Immature natural killer cell (primary cell): ENCODE results near the gene LSAMP. TPM values are rescaled to one million over a fixed set of nuclear protein-coding genes. Genes with fewer than 3 reads are reported as not detected.
"Not testable (repeated sequence)": the region's sequence is repeated elsewhere in the genome, so short reads cannot be mapped to it uniquely, and the experiment has no call there.

Source experiments
- DNase-seq, 3 donors: peaks; one replicate each; pipeline ENCODE4 v3.0.0; 2022; ENCODE audit warnings: mixed read lengths in 1 of 3
- H3K27ac Mint-ChIP-seq, 6 donors: one replicate each; pipeline ENCODE4 v1.8.0; 2020; ENCODE audit warnings: mixed read lengths in 6 of 6, mild to moderate bottlenecking in 5 of 6, inconsistent platforms in 4 of 6, moderate library complexity in 3 of 6
- H3K27me3 Mint-ChIP-seq, 3 donors: one replicate each; pipeline ENCODE4 v1.8.0; 2020 to 2021; ENCODE audit warnings: low read depth in 3 of 3, mild to moderate bottlenecking in 3 of 3, mixed read lengths in 3 of 3, moderate library complexity in 3 of 3, inconsistent platforms in 1 of 3
- H3K36me3 Mint-ChIP-seq, 3 donors: one replicate each; pipeline ENCODE4 v1.8.0; 2020; ENCODE audit warnings: mixed read lengths in 3 of 3, inconsistent platforms in 2 of 3, mild to moderate bottlenecking in 2 of 3
- H3K4me1 Mint-ChIP-seq, 2 donors: one replicate each; pipeline ENCODE4 v1.8.0; 2020; ENCODE audit warnings: inconsistent platforms in 2 of 2, mild to moderate bottlenecking in 2 of 2, mixed read lengths in 2 of 2, moderate library complexity in 1 of 2
- H3K4me3 Mint-ChIP-seq, 5 donors: one replicate each; pipeline ENCODE4 v1.8.0; 2020; ENCODE audit warnings: mild to moderate bottlenecking in 5 of 5, mixed read lengths in 5 of 5, inconsistent platforms in 3 of 5, moderate library complexity in 3 of 5
- H3K9me3 Mint-ChIP-seq, 6 donors: one replicate each; pipeline ENCODE4 v1.8.0; 2020; ENCODE audit warnings: mild to moderate bottlenecking in 6 of 6, mixed read lengths in 6 of 6, inconsistent platforms in 4 of 6, moderate library complexity in 3 of 6
- polyA plus RNA-seq, 3 donors: library from polyadenylated mRNA; unstranded; fragments of 300-500 nt; fragmentation: Illumina TruSeq; gene quantifications; one replicate each; pipeline ENCODE4 v1.2.3, GENCODE V29; 2021

Gene LSAMP
- polyA plus RNA-seq, 3 donors from 2014 or later = not detected

DNA sequence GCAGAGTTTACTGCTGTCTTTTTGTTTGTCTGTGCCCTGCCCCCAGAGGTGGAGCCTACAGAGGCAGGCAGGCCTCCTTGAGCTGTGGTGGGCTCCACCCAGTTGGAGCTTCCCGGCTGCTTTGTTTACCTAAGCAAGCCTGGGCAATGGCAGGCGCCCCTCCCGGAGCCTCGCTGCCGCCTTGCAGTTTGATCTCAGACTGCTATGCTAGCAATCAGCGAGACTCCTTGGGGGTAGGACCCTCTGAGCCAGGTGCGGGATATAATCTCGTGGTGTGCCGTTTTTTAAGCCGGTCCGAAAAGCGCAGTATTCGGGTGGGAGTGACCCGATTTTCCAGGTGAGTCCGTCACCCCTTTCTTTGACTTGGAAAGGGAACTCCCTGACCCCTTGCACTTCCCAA, 236.5 kb downstream of the LSAMP start:
- not testable (repeated sequence) for H3K27ac Mint-ChIP-seq, H3K27me3 Mint-ChIP-seq, H3K36me3 Mint-ChIP-seq, DNase-seq, H3K4me1 Mint-ChIP-seq, H3K4me3 Mint-ChIP-seq
- H3K9me3 Mint-ChIP-seq = peaks cover 12 to 19% (median 13%) of the 10 kb centered on the region in 6 donors

DNA sequence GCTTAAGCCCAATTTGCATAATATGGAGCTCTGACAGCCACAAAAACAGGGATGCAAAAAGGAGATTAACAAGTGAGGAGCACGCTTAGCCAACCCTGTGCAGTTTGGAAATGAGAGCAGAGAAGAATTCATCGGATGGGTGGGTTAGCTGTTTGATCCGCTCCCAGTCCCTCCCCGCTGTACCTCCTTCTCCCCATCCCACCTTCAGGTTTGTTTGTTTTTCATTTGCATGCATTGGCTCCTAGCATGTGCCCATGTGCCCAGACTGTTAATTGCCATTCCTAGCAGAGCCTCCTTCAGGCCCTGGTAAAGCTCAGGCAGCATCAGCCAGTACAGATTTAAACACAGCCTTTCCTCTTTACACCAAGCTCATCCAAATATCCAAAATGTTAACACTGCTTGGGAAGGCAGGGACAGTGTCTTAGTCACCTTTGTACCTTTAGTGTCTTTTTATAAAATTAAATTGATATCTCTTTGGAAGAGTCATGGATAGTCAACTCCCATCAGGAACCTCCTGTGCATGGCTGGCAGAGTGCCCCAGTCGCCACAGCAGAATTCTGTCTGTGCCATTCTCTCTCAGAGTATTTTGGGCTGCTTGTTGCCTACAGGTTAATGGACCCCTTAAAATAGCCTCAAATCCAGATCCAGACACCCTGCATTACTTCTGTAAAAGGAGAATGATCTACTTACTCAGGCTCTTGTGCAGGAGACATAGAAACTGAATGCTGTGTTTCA, 244.2 kb downstream of the LSAMP start:
- H3K4me3 Mint-ChIP-seq = no peak overlapping the region
- no peaks in the 10 kb centered on the region for H3K4me1 Mint-ChIP-seq
- H3K27ac Mint-ChIP-seq = no peak overlapping the region
- no peaks in the 10 kb centered on the region for H3K36me3 Mint-ChIP-seq
- no peaks in the 10 kb centered on the region for H3K27me3 Mint-ChIP-seq
- peaks cover 3 to 25% (median 10%) of the 10 kb centered on the region in 6 donors for H3K9me3 Mint-ChIP-seq
- no peak for DNase-seq

DNA sequence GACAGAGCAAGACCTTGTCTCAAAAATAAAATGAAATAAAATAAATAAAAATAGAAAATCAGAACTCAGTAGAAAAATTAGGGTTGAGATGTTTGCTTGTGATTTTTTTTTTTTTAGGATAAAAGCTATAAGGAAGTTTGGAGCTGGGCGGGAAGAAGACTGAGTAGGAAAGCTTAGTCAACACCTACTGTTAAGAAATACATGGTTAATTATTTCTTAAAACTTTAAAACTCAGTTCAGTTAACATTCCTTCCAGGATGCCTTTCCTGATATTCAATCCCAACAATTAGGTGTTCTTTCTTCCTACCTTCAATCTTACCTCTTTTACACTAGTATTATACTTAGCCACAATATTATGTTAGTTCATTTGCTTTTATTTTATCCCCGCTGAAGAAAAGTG, 246.2 kb downstream of the LSAMP start:
- Mint-ChIP-seq H3K4me1 (no peaks in the 10 kb centered on the region), H3K27me3 (peaks cover 0 to 2% (median 0%) of the 10 kb centered on the region in 3 donors), H3K27ac (no peak overlapping the region), H3K9me3 (peaks cover 4 to 30% (median 10%) of the 10 kb centered on the region in 6 donors), H3K36me3 (no peaks in the 10 kb centered on the region), H3K4me3 (no peak overlapping the region)
- no peak for DNase-seq

DNA sequence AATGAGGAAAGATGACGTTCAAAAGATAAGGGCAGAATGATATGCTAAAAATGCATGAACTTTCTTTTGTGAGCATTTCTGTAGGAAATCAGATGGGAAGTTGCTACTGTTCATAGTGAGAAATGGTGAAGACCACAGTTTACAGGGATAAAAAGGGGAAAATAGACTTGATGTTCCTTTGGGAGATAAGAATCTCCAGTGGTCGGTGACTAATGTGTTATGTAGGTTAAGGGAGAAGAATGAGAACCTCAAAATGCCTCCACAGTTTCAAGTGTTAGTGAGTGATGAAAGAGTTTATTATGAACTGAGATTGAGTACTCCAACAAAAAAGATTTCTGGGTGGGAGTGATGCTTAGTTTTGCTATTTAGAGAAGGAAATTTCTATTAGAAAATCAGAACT, 247.2 kb downstream of the LSAMP start:
- peaks cover 5 to 31% (median 10%) of the 10 kb centered on the region in 6 donors for H3K9me3 Mint-ChIP-seq
- H3K27me3 Mint-ChIP-seq = peaks cover 0 to 2% (median 0%) of the 10 kb centered on the region in 3 donors
- H3K27ac Mint-ChIP-seq = no peak overlapping the region
- DNase-seq = no peak
- no peaks in the 10 kb centered on the region for H3K4me1 Mint-ChIP-seq
- no peak overlapping the region for H3K4me3 Mint-ChIP-seq
- no peaks in the 10 kb centered on the region for H3K36me3 Mint-ChIP-seq

DNA sequence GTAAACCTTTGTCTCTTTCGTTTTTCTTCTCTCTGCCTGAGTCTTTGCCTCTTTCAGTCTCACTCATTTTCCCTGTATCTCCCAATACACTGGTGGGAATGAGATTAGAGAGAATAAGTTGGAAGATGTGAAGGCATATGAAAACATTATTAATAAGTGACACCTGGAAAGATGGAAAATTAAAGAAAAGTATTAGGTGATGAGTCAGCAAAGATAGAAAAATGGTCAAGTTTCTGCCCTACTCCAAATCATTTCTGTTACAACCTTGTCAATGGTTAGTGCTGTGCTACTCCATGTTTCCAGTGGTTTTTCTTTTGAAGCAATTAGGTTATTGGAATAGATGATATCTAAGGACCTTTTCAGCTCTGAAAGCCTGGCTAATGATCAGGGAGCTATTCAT, 252.8 kb downstream of the LSAMP start:
- H3K27ac Mint-ChIP-seq = no peak overlapping the region
- H3K27me3 Mint-ChIP-seq = peaks cover 0 to 2% (median 0%) of the 10 kb centered on the region in 3 donors
- H3K36me3 Mint-ChIP-seq = no peaks in the 10 kb centered on the region
- H3K9me3 Mint-ChIP-seq = peaks cover 4 to 34% (median 12%) of the 10 kb centered on the region in 6 donors
- H3K4me3 Mint-ChIP-seq = no peak overlapping the region
- no peaks in the 10 kb centered on the region for H3K4me1 Mint-ChIP-seq
- DNase-seq = no peak

DNA sequence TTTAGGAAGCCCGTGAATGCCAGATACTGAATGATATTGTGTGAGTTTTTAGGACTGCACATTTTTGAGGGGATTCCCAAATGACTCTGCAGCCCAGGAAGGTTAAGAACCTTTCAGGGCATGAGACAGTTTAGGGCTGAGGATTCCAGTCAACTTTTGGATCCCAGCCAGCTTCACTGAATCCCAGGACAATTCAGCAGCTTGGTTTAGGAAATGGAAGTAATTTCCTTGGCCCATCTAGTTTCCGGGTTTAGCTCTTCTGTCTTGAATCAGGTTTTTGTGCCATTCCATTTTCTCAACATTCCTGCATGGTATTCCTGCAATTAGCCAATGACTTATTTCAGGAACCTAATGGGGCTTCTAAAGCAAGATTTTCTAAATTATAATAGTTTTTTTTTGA, 253.9 kb downstream of the LSAMP start:
- Mint-ChIP-seq H3K27ac (no peak overlapping the region), H3K36me3 (no peaks in the 10 kb centered on the region), H3K4me1 (no peaks in the 10 kb centered on the region), H3K9me3 (peaks cover 4 to 36% (median 10%) of the 10 kb centered on the region in 6 donors), H3K27me3 (peaks cover 0 to 2% (median 0%) of the 10 kb centered on the region in 3 donors), H3K4me3 (no peak overlapping the region)
- no peak for DNase-seq

DNA sequence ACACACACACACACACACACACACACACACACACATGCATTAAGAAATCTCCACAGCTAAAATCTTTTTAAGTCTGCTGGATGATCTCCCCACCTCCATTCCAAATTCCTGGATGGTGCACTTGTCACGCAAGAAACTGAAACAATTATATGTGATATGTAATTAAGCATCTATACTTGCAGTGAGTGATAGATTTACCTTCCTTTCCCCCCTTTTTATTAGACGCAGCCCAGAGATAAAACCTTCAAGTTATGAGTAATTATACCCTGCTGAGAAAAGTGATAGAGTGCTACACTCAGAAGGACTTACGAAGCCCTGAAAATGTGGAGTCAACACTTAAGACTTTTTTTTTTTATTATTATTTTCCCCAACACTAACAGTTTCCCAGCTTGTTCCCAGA, 255.2 kb downstream of the LSAMP start:
- Mint-ChIP-seq H3K9me3 (peaks cover 6 to 38% (median 11%) of the 10 kb centered on the region in 6 donors), H3K27ac (no peak overlapping the region)

DNA sequence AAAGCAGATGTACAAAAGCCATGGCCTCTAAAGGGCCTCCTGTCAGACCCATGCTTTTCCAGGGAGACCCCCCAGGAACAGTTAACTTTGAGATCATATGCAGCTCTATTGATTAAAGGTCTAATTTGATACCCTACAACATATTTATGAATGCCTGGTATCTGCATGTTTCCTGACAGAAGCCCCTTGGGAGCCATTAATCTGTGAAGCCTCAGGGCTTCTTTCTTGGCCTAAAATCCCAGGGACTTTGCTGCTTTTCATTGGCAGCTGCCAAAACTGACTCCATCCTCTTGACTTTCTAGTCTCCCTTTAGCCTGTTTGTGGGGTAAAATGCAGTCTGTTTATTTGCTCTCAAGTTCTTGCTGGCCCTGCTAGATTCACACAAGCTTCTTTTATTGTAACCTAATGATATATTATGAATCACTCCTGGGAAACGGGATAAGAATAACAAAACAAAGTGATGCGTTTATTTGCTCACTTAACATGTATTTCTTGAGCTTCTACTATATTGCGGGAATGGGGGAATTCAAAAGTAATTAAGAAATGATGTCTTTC, 257.0 kb downstream of the LSAMP start:
- peaks cover 8 to 39% (median 13%) of the 10 kb centered on the region in 6 donors for H3K9me3 Mint-ChIP-seq
- H3K27me3 Mint-ChIP-seq = peaks cover 0 to 7% (median 0%) of the 10 kb centered on the region in 3 donors
- no peaks in the 10 kb centered on the region for H3K36me3 Mint-ChIP-seq
- DNase-seq = no peak
- H3K27ac Mint-ChIP-seq = no peak overlapping the region
- H3K4me3 Mint-ChIP-seq = no peak overlapping the region
- H3K4me1 Mint-ChIP-seq = no peaks in the 10 kb centered on the region

More for the DNA sequence above, 255.2 kb downstream of the LSAMP start:
- Mint-ChIP-seq H3K36me3 (no peaks in the 10 kb centered on the region), H3K4me3 (no peak overlapping the region), H3K4me1 (no peaks in the 10 kb centered on the region), H3K27me3 (peaks cover 0 to 1% (median 0%) of the 10 kb centered on the region in 3 donors)
- DNase-seq = no peak

DNA sequence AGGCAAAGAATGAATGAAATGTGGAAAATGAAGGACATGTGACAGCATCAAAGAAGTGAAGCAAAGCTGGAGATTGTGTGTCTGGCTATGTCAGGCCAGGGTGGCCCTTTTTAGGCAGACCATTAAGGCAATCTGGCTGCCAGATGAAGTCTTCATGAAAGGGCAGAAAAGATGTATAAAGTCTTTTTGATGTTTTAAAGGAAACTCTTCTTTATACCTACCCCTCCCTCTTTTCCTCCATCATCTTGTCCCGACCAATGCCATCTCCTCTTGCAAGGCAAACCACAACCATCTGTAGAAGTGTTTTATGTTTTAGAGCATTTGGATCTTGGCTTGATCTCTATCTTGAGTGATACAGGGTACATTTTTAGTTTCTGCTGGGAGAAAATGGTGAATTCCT, 259.2 kb downstream of the LSAMP start:
- peaks cover 8 to 31% (median 13%) of the 10 kb centered on the region in 6 donors for H3K9me3 Mint-ChIP-seq
- H3K27ac Mint-ChIP-seq = no peak overlapping the region
- no peaks in the 10 kb centered on the region for H3K4me1 Mint-ChIP-seq
- H3K27me3 Mint-ChIP-seq = peaks cover 0 to 7% (median 0%) of the 10 kb centered on the region in 3 donors
- no peak overlapping the region for H3K4me3 Mint-ChIP-seq
- no peak for DNase-seq
- no peaks in the 10 kb centered on the region for H3K36me3 Mint-ChIP-seq

DNA sequence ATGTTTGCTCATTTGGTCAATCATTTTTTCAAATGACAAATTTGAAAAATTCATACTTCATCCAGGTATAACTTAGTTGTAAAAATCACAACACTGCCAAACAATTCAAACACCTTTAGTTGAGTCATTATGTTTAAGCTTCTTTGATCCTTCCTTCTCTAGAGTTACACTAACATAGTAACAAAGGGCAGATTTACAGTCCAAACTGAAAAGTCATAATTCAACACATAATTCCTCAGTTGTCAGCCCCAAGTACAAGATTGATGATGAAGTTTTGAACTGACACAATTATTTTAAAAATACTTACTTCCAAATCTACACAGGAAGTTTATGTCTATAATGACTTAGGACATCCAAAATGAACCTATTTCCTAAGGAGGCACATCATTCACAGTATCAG, 264.1 kb downstream of the LSAMP start:
- peaks cover 0 to 9% (median 0%) of the 10 kb centered on the region in 3 donors for H3K27me3 Mint-ChIP-seq
- no peak overlapping the region for H3K27ac Mint-ChIP-seq
- no peaks in the 10 kb centered on the region for H3K4me1 Mint-ChIP-seq
- peaks cover 2 to 15% (median 11%) of the 10 kb centered on the region in 6 donors for H3K9me3 Mint-ChIP-seq
- no peak overlapping the region for H3K4me3 Mint-ChIP-seq
- H3K36me3 Mint-ChIP-seq = no peaks in the 10 kb centered on the region
- no peak for DNase-seq

DNA sequence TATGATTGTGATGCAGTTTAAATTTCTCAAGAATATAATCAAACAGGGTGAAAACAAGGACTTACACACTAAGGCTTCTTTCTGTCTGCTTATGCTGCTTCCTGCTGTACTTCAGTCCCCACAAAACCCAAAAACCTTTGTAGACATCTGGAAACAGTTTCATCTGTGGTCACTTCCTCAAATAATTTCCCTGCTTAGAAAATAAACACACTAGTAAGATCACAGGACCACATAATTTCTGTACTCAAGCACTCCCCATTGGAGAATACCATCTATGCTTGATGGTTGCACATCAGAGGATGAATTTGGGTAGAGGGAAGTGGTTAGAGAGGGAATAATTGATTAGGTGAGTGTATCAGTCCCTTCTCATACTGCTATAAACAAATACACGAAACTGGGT, 266.2 kb downstream of the LSAMP start:
- Mint-ChIP-seq H3K36me3 (no peaks in the 10 kb centered on the region), H3K27ac (no peak overlapping the region), H3K27me3 (peaks cover 0 to 4% (median 0%) of the 10 kb centered on the region in 3 donors), H3K9me3 (peaks cover 0 to 15% (median 6%) of the 10 kb centered on the region in 6 donors), H3K4me3 (no peak overlapping the region), H3K4me1 (no peaks in the 10 kb centered on the region)
- DNase-seq = no peak

DNA sequence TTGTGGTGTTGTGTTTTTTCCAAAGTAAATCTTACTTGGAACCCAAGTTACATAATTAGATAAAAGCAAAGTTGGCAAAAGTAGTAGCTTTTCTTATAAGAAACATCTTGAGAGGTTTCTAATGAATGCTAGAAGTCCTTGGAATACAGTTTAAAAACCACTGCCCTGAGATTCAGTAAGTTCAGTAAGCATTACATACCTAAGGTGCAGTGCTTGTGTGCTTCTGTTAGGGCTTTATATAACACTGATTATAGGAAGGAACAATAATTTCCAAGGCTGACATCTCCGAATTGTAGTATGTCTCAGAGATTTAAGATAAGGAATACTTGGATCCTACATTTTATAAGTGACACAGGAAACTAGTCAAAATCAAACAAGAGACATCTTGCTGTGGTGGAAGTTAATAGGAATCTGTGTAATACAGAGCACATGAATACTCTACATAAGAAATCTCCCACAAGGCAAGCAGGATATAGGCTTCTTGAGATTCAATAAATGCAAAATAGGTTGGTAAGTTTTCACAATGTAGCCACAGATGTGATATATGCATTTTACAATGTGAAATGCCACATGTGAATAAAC, 268.2 kb downstream of the LSAMP start:
- Mint-ChIP-seq H3K4me1 (no peaks in the 10 kb centered on the region), H3K27me3 (peaks cover 0 to 2% (median 0%) of the 10 kb centered on the region in 3 donors), H3K9me3 (peaks cover 0 to 16% (median 4%) of the 10 kb centered on the region in 6 donors), H3K36me3 (no peaks in the 10 kb centered on the region), H3K27ac (no peak overlapping the region), H3K4me3 (no peak overlapping the region)
- DNase-seq = no peak

DNA sequence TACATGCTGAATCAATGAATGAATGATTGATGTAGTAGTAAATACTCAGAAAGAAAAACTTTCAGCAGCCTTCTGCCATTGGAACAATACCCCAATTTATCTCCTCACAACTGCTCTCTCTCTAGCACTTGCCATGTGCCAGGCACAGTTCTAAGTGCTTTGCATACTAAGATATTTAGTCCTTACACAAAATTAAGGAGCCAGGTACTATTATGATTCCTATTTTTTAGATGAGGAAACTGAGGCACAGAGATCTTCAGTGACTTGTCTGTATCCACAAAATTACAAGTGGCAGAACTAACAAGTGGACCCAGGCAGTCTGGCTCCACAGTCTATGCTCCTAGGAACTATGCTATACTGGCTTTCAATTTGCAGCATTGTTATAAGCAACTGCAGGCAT, 279.2 kb downstream of the LSAMP start:
- DNase-seq = no peak
- H3K27me3 Mint-ChIP-seq = peaks cover 0 to 2% (median 0%) of the 10 kb centered on the region in 3 donors
- peaks cover 2 to 14% (median 8%) of the 10 kb centered on the region in 6 donors for H3K9me3 Mint-ChIP-seq
- H3K36me3 Mint-ChIP-seq = no peaks in the 10 kb centered on the region
- no peak overlapping the region for H3K27ac Mint-ChIP-seq
- H3K4me1 Mint-ChIP-seq = no peaks in the 10 kb centered on the region
- H3K4me3 Mint-ChIP-seq = no peak overlapping the region

DNA sequence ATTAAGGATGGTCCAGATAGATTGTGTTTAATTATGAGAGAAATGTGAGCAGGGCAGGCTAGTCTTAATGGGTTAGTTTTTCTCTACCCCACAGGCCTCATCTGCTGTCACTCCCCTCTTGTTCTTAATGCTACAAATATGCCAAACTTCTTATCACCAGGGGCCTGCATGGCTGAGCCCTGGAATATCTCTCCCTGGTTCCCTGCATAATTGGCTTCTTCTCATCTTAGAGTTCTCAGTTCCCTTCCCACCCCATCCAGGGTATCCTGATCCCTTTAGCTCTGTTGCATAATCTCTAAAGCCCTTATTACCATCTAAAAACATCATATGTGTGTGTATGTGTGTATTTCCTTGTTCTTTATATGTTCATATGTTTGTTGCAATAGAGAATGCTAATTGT, 279.6 kb downstream of the LSAMP start:
- Mint-ChIP-seq H3K4me1 (no peaks in the 10 kb centered on the region), H3K9me3 (peaks cover 2 to 14% (median 8%) of the 10 kb centered on the region in 6 donors), H3K27ac (no peak overlapping the region), H3K36me3 (no peaks in the 10 kb centered on the region), H3K27me3 (peaks cover 0 to 2% (median 0%) of the 10 kb centered on the region in 3 donors), H3K4me3 (no peak overlapping the region)
- DNase-seq = no peak
